HG02642 (cell line): ENCODE results near the gene CUL9.

Experiments
- ATAC-seq: cut with Tn5 transposase; IDR thresholded peaks from one replicate; pipeline ENCODE4 v1.9.1; 2021; ENCODE audit warnings: mild to moderate bottlenecking; ENCODE audit not compliant: unreplicated experiment, poor library complexity

Gene CUL9

GRCh38 chr6:43268355-43268700 is 86.3 kb downstream of the CUL9 start:
- ATAC-seq = no peak

- no peak for ATAC-seq
These were observed 86.8 kb downstream of the CUL9 start for GRCh38 chr6:43268782-43269272.

- ATAC-seq = no peak
These were observed 87.4 kb downstream of the CUL9 start for GRCh38 chr6:43269273-43270007.

GRCh38 chr6:43271103-43271815 is 89.3 kb downstream of the CUL9 start:
- ATAC-seq = no peak

- ATAC-seq = no peak
These were observed 89.9 kb downstream of the CUL9 start for GRCh38 chr6:43271944-43272343.

GRCh38 chr6:43273707-43274106 is 91.7 kb downstream of the CUL9 start:
- ATAC-seq = no peak
